ENCODE results near the gene CPEB4.

DNA sequence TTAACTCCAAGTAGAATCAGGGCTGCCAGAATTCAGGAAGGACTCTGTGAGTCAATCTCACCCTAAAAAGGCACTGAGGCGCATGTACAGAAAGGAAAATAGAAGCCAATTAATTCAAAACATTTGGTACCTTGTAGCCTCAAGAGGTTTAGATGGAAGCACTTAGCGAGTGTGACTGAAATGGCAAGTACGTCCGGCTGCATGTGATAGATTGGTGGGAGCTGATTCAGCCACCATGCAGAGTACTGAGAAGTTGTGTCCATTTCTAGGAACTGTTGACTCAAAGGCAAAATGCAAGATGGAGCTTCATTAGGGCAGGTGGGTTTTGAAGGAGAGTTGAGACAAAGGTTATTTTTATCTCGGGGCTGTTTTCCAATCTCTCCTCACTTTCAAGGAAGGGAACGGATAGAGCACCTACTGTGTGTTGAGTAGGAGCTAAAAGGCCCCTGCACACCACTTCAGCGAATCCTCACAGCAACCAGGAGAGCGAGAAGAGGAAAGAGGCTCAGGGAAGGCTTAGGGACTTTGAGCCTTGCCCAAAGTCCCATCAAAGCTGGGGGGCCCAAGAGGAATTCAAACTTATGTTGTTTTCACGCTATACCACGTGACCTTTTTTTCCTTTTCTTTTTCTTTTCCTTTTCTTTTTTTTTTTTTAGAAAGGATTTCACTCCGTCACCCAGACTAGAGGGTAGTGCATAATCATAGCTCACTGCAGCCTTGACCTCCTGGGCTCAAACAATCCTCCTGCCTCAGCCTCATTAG is 34.6 kb upstream of the CPEB4 start:
- TF ChIP-seq POLR2A (IDR thresholded peaks at IDR 0.05): no peak
- no peak for TF ChIP-seq POLR2AphosphoS5 (IDR thresholded peaks at IDR 0.05)

All from prostate gland (tissue), 1 donor.